Measurements from ENCODE around the gene RDM1.

GRCh38 chr17:35965272-35965671 lies 34.7 kb upstream of the RDM1 start:
- TF ChIP-seq, protein P1, sequence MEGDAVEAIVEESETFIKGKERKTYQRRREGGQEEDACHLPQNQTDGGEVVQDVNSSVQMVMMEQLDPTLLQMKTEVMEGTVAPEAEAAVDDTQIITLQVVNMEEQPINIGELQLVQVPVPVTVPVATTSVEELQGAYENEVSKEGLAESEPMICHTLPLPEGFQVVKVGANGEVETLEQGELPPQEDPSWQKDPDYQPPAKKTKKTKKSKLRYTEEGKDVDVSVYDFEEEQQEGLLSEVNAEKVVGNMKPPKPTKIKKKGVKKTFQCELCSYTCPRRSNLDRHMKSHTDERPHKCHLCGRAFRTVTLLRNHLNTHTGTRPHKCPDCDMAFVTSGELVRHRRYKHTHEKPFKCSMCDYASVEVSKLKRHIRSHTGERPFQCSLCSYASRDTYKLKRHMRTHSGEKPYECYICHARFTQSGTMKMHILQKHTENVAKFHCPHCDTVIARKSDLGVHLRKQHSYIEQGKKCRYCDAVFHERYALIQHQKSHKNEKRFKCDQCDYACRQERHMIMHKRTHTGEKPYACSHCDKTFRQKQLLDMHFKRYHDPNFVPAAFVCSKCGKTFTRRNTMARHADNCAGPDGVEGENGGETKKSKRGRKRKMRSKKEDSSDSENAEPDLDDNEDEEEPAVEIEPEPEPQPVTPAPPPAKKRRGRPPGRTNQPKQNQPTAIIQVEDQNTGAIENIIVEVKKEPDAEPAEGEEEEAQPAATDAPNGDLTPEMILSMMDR (IDR thresholded peaks at IDR 0.05; ENCODE audit: borderline replicate concordance, extremely low read depth, low read length, poor library complexity, severe bottlenecking), result no peak
- TF ChIP-seq EZH2 (IDR thresholded peaks at IDR 0.05; ENCODE audit: borderline replicate concordance, low read depth, low read length, severe bottlenecking), result no peak

Measured in DND-41 (cell line).